Measurements from ENCODE around the gene PDGFC. TPM values are rescaled to one million over a fixed set of nuclear protein-coding genes. Genes with fewer than 3 reads are reported as not detected.

PDGFC gene
- total RNA-seq, 2 experiments from 2014 or later, result not detected

- no peak overlapping the region for H3K4me3 Mint-ChIP-seq
- H3K9me3 Mint-ChIP-seq (ENCODE audit: low read depth), result no peaks in the 10 kb centered on the region
- CTCF ChIA-PET, result no interaction called here
- no peaks in the 10 kb centered on the region for H3K4me1 Mint-ChIP-seq
- H3K36me3 Mint-ChIP-seq, result no peaks in the 10 kb centered on the region
- H3K27me3 Mint-ChIP-seq, result no peaks in the 10 kb centered on the region
- ATAC-seq (no peak), DNase-seq (no peak)
- no peak overlapping the region for H3K27ac Mint-ChIP-seq
Measured at GRCh38 chr4:156763511-156763910, 208.1 kb downstream of the PDGFC start.

- Mint-ChIP-seq H3K27ac (no peak overlapping the region), H3K4me3 (no peak overlapping the region), H3K36me3 (no peaks in the 10 kb centered on the region), H3K9me3 (ENCODE audit: low read depth) (no peaks in the 10 kb centered on the region), H3K4me1 (no peaks in the 10 kb centered on the region), H3K27me3 (no peaks in the 10 kb centered on the region)
- DNase-seq, result no peak
- ATAC-seq, result no peak
- CTCF ChIA-PET, result no interaction called here
Measured at GRCh38 chr4:156762851-156763250, 208.7 kb downstream of the PDGFC start.

GRCh38 chr4:156756118-156756517 is 215.5 kb downstream of the PDGFC start:
- Mint-ChIP-seq H3K4me1 (no peaks in the 10 kb centered on the region), H3K9me3 (ENCODE audit: low read depth) (no peaks in the 10 kb centered on the region), H3K27me3 (no peaks in the 10 kb centered on the region), H3K36me3 (no peaks in the 10 kb centered on the region), H3K4me3 (no peak overlapping the region), H3K27ac (no peak overlapping the region)
- ATAC-seq, result no peak
- CTCF ChIA-PET, result no interaction called here
- DNase-seq, result no peak

GRCh38 chr4:156754832-156755570 is 216.6 kb downstream of the PDGFC start:
- no peaks in the 10 kb centered on the region for H3K27me3 Mint-ChIP-seq
- CTCF ChIA-PET, result no interaction called here
- no peak overlapping the region for H3K4me3 Mint-ChIP-seq
- no peaks in the 10 kb centered on the region for H3K9me3 Mint-ChIP-seq (ENCODE audit: low read depth)
- H3K27ac Mint-ChIP-seq, result no peak overlapping the region
- DNase-seq (no peak), ATAC-seq (no peak)
- H3K4me1 Mint-ChIP-seq, result no peaks in the 10 kb centered on the region
- H3K36me3 Mint-ChIP-seq, result no peaks in the 10 kb centered on the region

- no peaks in the 10 kb centered on the region for H3K9me3 Mint-ChIP-seq (ENCODE audit: low read depth)
- ATAC-seq, result no peak
- no peak overlapping the region for H3K27ac Mint-ChIP-seq
- H3K36me3 Mint-ChIP-seq, result no peaks in the 10 kb centered on the region
- no peaks in the 10 kb centered on the region for H3K27me3 Mint-ChIP-seq
- H3K4me3 Mint-ChIP-seq, result no peak overlapping the region
- CTCF ChIA-PET, result no interaction called here
- DNase-seq, result no peak
- H3K4me1 Mint-ChIP-seq, result no peaks in the 10 kb centered on the region
Measured at GRCh38 chr4:156751486-156751885, 220.1 kb downstream of the PDGFC start.

GRCh38 chr4:156749426-156750403 is 221.9 kb downstream of the PDGFC start:
- CTCF ChIA-PET, result no interaction called here
- Mint-ChIP-seq H3K36me3 (no peaks in the 10 kb centered on the region), H3K27me3 (no peaks in the 10 kb centered on the region), H3K4me1 (no peaks in the 10 kb centered on the region), H3K27ac (no peak overlapping the region), H3K4me3 (no peak overlapping the region), H3K9me3 (ENCODE audit: low read depth) (no peaks in the 10 kb centered on the region)
- DNase-seq (no peak), ATAC-seq (no peak)

- Mint-ChIP-seq H3K4me1 (no peaks in the 10 kb centered on the region), H3K9me3 (ENCODE audit: low read depth) (peaks cover 9% of the 10 kb centered on the region), H3K27ac (no peak overlapping the region), H3K27me3 (no peaks in the 10 kb centered on the region), H3K36me3 (no peaks in the 10 kb centered on the region), H3K4me3 (no peak overlapping the region)
- ATAC-seq, result no peak
- no peak for DNase-seq
- CTCF ChIA-PET, result no interaction called here
Measured at GRCh38 chr4:156746111-156746510, 225.5 kb downstream of the PDGFC start.

GRCh38 chr4:156738766-156739165 is 232.8 kb downstream of the PDGFC start:
- CTCF ChIA-PET, result no interaction called here
- Mint-ChIP-seq H3K27me3 (no peaks in the 10 kb centered on the region), H3K27ac (no peak overlapping the region), H3K9me3 (ENCODE audit: low read depth) (peaks cover 7% of the 10 kb centered on the region), H3K4me1 (no peaks in the 10 kb centered on the region), H3K4me3 (no peak overlapping the region), H3K36me3 (no peaks in the 10 kb centered on the region)
- ATAC-seq, result no peak
- no peak for DNase-seq

GRCh38 chr4:156734965-156735895 is 236.4 kb downstream of the PDGFC start:
- Mint-ChIP-seq H3K36me3 (no peaks in the 10 kb centered on the region), H3K9me3 (ENCODE audit: low read depth) (peaks cover 11% of the 10 kb centered on the region), H3K27ac (no peak overlapping the region), H3K4me3 (no peak overlapping the region), H3K4me1 (no peaks in the 10 kb centered on the region), H3K27me3 (no peaks in the 10 kb centered on the region)
- CTCF ChIA-PET, result no interaction called here
- DNase-seq (no peak), ATAC-seq (no peak)

- Mint-ChIP-seq H3K27me3 (no peaks in the 10 kb centered on the region), H3K4me3 (no peak overlapping the region), H3K9me3 (ENCODE audit: low read depth) (peaks cover 11% of the 10 kb centered on the region), H3K27ac (no peak overlapping the region), H3K36me3 (no peaks in the 10 kb centered on the region), H3K4me1 (no peaks in the 10 kb centered on the region)
- DNase-seq, result no peak
- CTCF ChIA-PET, result no interaction called here
- no peak for ATAC-seq
Measured at GRCh38 chr4:156733582-156733981, 238.0 kb downstream of the PDGFC start.

GRCh38 chr4:156732634-156733033 is 239.0 kb downstream of the PDGFC start:
- H3K36me3 Mint-ChIP-seq, result no peaks in the 10 kb centered on the region
- H3K4me1 Mint-ChIP-seq, result no peaks in the 10 kb centered on the region
- H3K27me3 Mint-ChIP-seq, result no peaks in the 10 kb centered on the region
- H3K4me3 Mint-ChIP-seq, result no peak overlapping the region
- ATAC-seq, result no peak
- CTCF ChIA-PET, result no interaction called here
- no peak for DNase-seq
- peaks cover 11% of the 10 kb centered on the region for H3K9me3 Mint-ChIP-seq (ENCODE audit: low read depth)
- H3K27ac Mint-ChIP-seq, result no peak overlapping the region

- Mint-ChIP-seq H3K27me3 (no peaks in the 10 kb centered on the region), H3K4me1 (no peaks in the 10 kb centered on the region), H3K36me3 (no peaks in the 10 kb centered on the region), H3K27ac (no peak overlapping the region), H3K9me3 (ENCODE audit: low read depth) (peaks cover 14% of the 10 kb centered on the region), H3K4me3 (no peak overlapping the region)
- no peak for ATAC-seq
- CTCF ChIA-PET, result no interaction called here
- DNase-seq, result no peak
Measured at GRCh38 chr4:156729416-156729815, 242.2 kb downstream of the PDGFC start.

GRCh38 chr4:156725257-156725656 is 246.3 kb downstream of the PDGFC start:
- Mint-ChIP-seq H3K27ac (no peak overlapping the region), H3K27me3 (no peaks in the 10 kb centered on the region), H3K9me3 (ENCODE audit: low read depth) (peaks cover 3% of the 10 kb centered on the region), H3K36me3 (no peaks in the 10 kb centered on the region), H3K4me1 (no peaks in the 10 kb centered on the region), H3K4me3 (no peak overlapping the region)
- DNase-seq (no peak), ATAC-seq (no peak)
- CTCF ChIA-PET, result no interaction called here
